ENCODE measurements around the gene C19orf12. TPM values are rescaled to one million over a fixed set of nuclear protein-coding genes. Genes with fewer than 3 reads are reported as not detected.

C19orf12 gene
- total and polyA plus RNA-seq, 5 donors = 37.3 to 48.2 (median 41.3) TPM

- no peaks in the 10 kb centered on the region for H3K9me3 ChIP-seq (ENCODE audit: control insufficient read depth, low read length)
- peaks cover 2% of the 10 kb centered on the region for H3K4me1 ChIP-seq (ENCODE audit: control insufficient read depth, insufficient read depth, low read length)
- no peak overlapping the region for H3K27ac ChIP-seq (ENCODE audit: low read length)
- ATAC-seq = no peak
- H3K4me3 ChIP-seq (ENCODE audit: low read length) = no peak overlapping the region
- WGBS = 83% methylated on average over 6 of the region's 6 CpGs
- intact Hi-C loops (cut with DNase I) = loop anchor here in 2 of 4 donors (2.0 to 10.0 kb wide), 2 partner anchors 19 to 81 kb away; partner anchors contain the start of gene C19orf12 (in 1 of the 2)
- DNase-seq = peak in 1 of 3 donors; percentile 24
- H3K27me3 ChIP-seq (ENCODE audit: control insufficient read depth, insufficient read depth) = no peaks in the 10 kb centered on the region
Measured at GRCh38 chr19:29695765-29696564, 19.1 kb downstream of the C19orf12 start.

DNA sequence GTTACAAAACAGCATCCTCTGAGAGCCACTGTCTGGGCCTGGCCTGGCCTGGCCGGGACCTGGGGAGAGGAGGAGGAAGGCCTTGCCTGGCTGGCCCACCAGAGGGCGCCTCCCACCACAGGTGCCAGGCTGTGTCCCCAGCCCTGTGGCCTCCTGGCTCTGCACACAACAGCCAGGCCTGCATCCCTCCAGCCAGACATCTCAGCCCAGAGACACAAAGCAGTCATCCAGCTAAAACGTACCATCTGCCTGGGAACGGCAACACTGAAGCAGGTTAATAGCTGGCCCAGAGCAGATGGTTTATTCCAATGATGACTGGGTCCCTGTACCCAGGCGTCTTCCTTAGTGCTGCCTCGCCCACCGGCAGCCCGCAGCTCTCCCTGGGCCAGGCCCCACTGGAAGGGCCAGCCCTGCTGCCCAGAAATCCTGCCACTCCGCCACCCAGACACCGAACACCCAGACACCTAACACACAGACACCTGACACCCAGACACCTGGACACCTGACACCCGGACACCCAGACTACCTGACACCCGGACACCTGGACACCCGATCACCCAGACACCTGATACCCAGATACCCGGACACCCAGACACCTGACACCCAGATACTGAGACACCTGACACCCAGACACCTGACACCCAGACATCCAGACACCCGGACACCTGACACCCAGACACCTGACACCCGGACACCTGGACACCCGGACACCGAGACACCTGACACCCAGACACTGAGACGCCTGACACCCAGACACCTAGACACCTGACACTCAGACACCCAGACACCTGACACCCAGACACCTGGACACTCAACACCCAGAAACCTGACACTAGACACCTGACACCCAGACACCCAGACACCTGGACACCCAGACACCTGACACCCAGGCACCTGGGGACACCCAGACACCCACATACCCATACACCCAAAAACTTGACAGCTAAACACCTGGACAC, 20.1 kb downstream of the C19orf12 start:
- no peak overlapping the region for H3K4me3 ChIP-seq (ENCODE audit: low read length)
- peaks cover 2% of the 10 kb centered on the region for H3K9me3 ChIP-seq (ENCODE audit: control insufficient read depth, low read length)
- H3K27ac ChIP-seq (ENCODE audit: low read length) = no peak overlapping the region
- ATAC-seq = peak; percentile 93 to 97
- peak; percentile 87 to 94 (median 93) for DNase-seq
- whole genome bisulfite sequencing = 67% methylated on average over 19 of the region's 19 CpGs
- H3K27me3 ChIP-seq (ENCODE audit: control insufficient read depth, insufficient read depth) = no peaks in the 10 kb centered on the region
- intact Hi-C loops (cut with DNase I) = loop anchor here in 3 of 4 donors (5.0 to 10.0 kb wide), 2 partner anchors 80 to 83 kb away; no protein-coding TSS in a partner anchor
- peaks cover 2% of the 10 kb centered on the region for H3K4me1 ChIP-seq (ENCODE audit: control insufficient read depth, insufficient read depth, low read length)

DNA sequence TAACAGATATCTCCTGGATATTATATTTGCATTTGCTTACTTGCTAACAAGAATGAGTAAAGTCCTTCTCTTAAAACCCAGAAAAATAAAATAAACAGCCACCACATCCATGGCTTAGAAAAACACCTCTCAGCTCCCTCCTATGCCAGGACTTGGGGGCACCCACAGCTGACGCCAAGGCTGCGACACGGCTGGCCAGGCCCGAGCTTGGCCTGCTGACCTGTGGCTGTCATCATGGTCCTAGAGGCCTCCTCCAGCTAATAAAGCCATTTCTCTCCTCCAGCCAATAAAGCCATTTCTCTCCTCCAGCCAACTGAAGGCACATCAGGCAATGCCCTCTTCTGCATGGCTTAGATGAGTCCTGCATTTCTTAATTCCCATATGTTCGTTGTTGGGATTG, 20.9 kb downstream of the C19orf12 start:
- Histone ChIP-seq H3K27me3 (ENCODE audit: control insufficient read depth, insufficient read depth) (no peaks in the 10 kb centered on the region), H3K27ac (ENCODE audit: low read length) (no peak overlapping the region), H3K4me3 (ENCODE audit: low read length) (no peak overlapping the region), H3K9me3 (ENCODE audit: control insufficient read depth, low read length) (peaks cover 2% of the 10 kb centered on the region), H3K4me1 (ENCODE audit: control insufficient read depth, insufficient read depth, low read length) (peaks cover 2% of the 10 kb centered on the region)
- intact Hi-C loops (cut with DNase I) = loop anchor here in 3 of 4 donors (5.0 to 10.0 kb wide), 2 partner anchors 79 to 82 kb away; no protein-coding TSS in a partner anchor
- DNase-seq = peak in 1 of 3 donors; percentile 45
- WGBS = 62% methylated on average over 5 of the region's 5 CpGs
- ATAC-seq = peak in 1 of 2 donors; percentile 6

DNA sequence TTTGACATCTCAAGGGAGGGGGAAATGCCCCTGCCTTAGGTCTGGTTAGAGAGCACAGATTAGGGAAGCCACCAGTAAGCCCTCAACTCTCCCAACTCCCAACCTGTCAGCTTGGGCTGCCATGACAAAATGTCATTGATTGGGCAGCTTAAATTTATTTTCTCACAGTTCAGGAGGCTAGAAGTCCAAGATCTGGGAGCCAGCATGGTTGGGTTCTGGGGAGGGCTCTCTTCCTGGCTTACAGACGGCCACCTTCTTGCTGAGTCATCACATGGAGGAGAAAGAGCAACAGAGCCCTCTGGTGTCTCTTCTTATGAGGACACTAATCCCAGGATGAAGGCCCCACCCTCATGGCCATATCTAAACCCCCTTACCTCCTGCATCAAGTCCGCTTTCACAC, 24.2 kb downstream of the C19orf12 start:
- intact Hi-C loops (cut with DNase I) = loop anchor here in 3 of 4 donors (5.0 to 10.0 kb wide), 2 partner anchors 76 to 79 kb away; no protein-coding TSS in a partner anchor
- no peak overlapping the region for H3K27ac ChIP-seq (ENCODE audit: low read length)

GRCh38 chr19:29687897-29688728, 26.9 kb downstream of the C19orf12 start:
- Histone ChIP-seq H3K9me3 (ENCODE audit: control insufficient read depth, low read length) (peaks cover 2% of the 10 kb centered on the region), H3K4me3 (ENCODE audit: low read length) (no peak overlapping the region), H3K4me1 (ENCODE audit: control insufficient read depth, insufficient read depth, low read length) (no peaks in the 10 kb centered on the region), H3K27me3 (ENCODE audit: control insufficient read depth, insufficient read depth) (no peaks in the 10 kb centered on the region), H3K27ac (ENCODE audit: low read length) (no peak overlapping the region)
- no peak for ATAC-seq
- WGBS = 75% methylated on average over 18 of the region's 18 CpGs
- intact Hi-C loops (cut with DNase I) = no loop called here
- DNase-seq = peak in 1 of 3 donors; percentile 28

More for the DNA sequence above, 24.2 kb downstream of the C19orf12 start:
- DNase-seq (peak in 1 of 3 donors; percentile 14), ATAC-seq (no peak)
- H3K4me3 ChIP-seq (ENCODE audit: low read length) = no peak overlapping the region
- peaks cover 2% of the 10 kb centered on the region for H3K9me3 ChIP-seq (ENCODE audit: control insufficient read depth, low read length)
- H3K27me3 ChIP-seq (ENCODE audit: control insufficient read depth, insufficient read depth) = no peaks in the 10 kb centered on the region
- WGBS = 50% methylated on average over 2 of the region's 2 CpGs
- H3K4me1 ChIP-seq (ENCODE audit: control insufficient read depth, insufficient read depth, low read length) = peaks cover 2% of the 10 kb centered on the region

DNA sequence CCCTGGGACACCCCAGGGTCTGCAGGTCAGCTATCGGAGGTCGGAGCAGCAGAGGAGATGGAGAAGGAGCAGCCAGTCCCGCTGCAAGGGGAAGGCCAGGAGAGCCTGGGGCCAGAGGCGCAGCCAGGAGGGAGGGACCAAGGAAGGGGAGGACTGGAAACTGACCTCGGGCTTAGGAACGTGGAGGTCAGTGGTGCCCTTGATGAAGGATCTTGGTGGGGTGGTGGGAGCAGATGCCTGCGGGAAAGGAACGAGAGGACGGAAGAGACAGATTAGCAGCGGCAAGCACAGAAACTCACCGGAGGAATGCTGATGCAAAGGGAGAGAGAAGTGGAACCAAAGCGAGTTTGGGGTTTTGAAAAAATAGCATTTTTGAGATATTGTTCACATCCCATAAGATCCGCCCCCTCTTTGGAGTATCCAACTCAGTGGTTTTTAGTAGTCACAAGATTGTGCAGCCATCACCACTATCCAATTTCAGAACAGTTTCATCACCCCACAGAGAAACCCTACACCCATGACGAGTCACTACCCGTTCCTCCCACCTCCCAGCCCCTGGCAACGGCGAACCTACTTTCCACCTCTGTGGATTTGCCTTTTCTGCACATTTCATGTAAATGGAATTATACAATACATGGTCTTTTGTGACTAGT, 27.7 kb downstream of the C19orf12 start:
- H3K4me1 ChIP-seq (ENCODE audit: control insufficient read depth, insufficient read depth, low read length) = no peaks in the 10 kb centered on the region
- H3K27me3 ChIP-seq (ENCODE audit: control insufficient read depth, insufficient read depth) = no peaks in the 10 kb centered on the region
- DNase-seq (peak in 2 of 3 donors; percentile 56 to 61), ATAC-seq (peak; percentile 67 to 79)
- WGBS = 70% methylated on average over 17 of the region's 17 CpGs
- intact Hi-C loops (cut with DNase I) = no loop called here
- no peak overlapping the region for H3K4me3 ChIP-seq (ENCODE audit: low read length)
- peak overlapping the region; percentile 6 for H3K27ac ChIP-seq (ENCODE audit: low read length)
- H3K9me3 ChIP-seq (ENCODE audit: control insufficient read depth, low read length) = peaks cover 2% of the 10 kb centered on the region

- DNase-seq (peak in 1 of 3 donors; percentile 4), ATAC-seq (no peak)
- H3K4me3 ChIP-seq (ENCODE audit: low read length) = no peak overlapping the region
- no peak overlapping the region for H3K27ac ChIP-seq (ENCODE audit: low read length)
- H3K4me1 ChIP-seq (ENCODE audit: control insufficient read depth, insufficient read depth, low read length) = peaks cover 4% of the 10 kb centered on the region
- intact Hi-C loops (cut with DNase I) = no loop called here
- WGBS = 94% methylated on average over 8 of the region's 8 CpGs
- no peaks in the 10 kb centered on the region for H3K27me3 ChIP-seq (ENCODE audit: control insufficient read depth, insufficient read depth)
- H3K9me3 ChIP-seq (ENCODE audit: control insufficient read depth, low read length) = peaks cover 2% of the 10 kb centered on the region
Measured at GRCh38 chr19:29686285-29686805, 28.7 kb downstream of the C19orf12 start.

- 55% methylated on average over 7 of the region's 7 CpGs for WGBS
- Histone ChIP-seq H3K4me3 (ENCODE audit: low read length) (no peak overlapping the region), H3K9me3 (ENCODE audit: control insufficient read depth, low read length) (no peaks in the 10 kb centered on the region), H3K27ac (ENCODE audit: low read length) (no peak overlapping the region), H3K27me3 (ENCODE audit: control insufficient read depth, insufficient read depth) (no peaks in the 10 kb centered on the region), H3K4me1 (ENCODE audit: control insufficient read depth, insufficient read depth, low read length) (peaks cover 9% of the 10 kb centered on the region)
- no peak for ATAC-seq
- DNase-seq = peak in 1 of 3 donors; percentile 40
- intact Hi-C loops (cut with DNase I) = no loop called here
Measured at GRCh38 chr19:29685326-29685725, 29.7 kb downstream of the C19orf12 start.

- Histone ChIP-seq H3K27ac (ENCODE audit: low read length) (no peak overlapping the region), H3K4me3 (ENCODE audit: low read length) (no peak overlapping the region), H3K9me3 (ENCODE audit: control insufficient read depth, low read length) (no peaks in the 10 kb centered on the region), H3K4me1 (ENCODE audit: control insufficient read depth, insufficient read depth, low read length) (peaks cover 13% of the 10 kb centered on the region), H3K27me3 (ENCODE audit: control insufficient read depth, insufficient read depth) (no peaks in the 10 kb centered on the region)
- DNase-seq (peak in 1 of 3 donors; percentile 30), ATAC-seq (no peak)
- 77% methylated on average over 10 of the region's 10 CpGs for WGBS
- intact Hi-C loops (cut with DNase I) = no loop called here
Measured at GRCh38 chr19:29683009-29683408, 32.1 kb downstream of the C19orf12 start.
